OCI-LY7 (cell line): ENCODE measurements around the gene EIPR1. TPM values are rescaled to one million over a fixed set of nuclear protein-coding genes. Genes with fewer than 3 reads are reported as not detected.

Experiments used
- BruUV-seq: library from RNA; stranded (reverse); fragments of 400-500 nt; replicated peaks from 2 replicates; lab custom pipeline; 2021; lab: Mats Ljungman, UMichigan
- CTCF ChIA-PET: fragments of 300-600 bp; sonication (Branson Sonifier 250); formaldehyde crosslinking; loops from one replicate; lab custom pipeline; 2022; ENCODE audit warnings: antibody characterized with exemption; ENCODE audit not compliant: unreplicated experiment; lab: Charles Lee
- POLR2A ChIA-PET: fragments of 300-600 bp; sonication (Branson Sonifier 250); formaldehyde crosslinking; loops from one replicate; lab custom pipeline; 2022; ENCODE audit warnings: antibody characterized with exemption; lab: Charles Lee
- DNase-seq: peaks from one replicate; pipeline ENCODE4 v3.0.0-alpha.2; 2015; ENCODE audit warnings: low spot score
- H2AFZ ChIP-seq: fragments of 200-600 bp; sonication (generic), shearing (Covaris generic); 2 replicates; pipeline ENCODE4 v1.6.1; 2014; ENCODE audit warnings: mild to moderate bottlenecking, antibody characterized with exemption, low read length, moderate library complexity
- H3K27ac ChIP-seq: fragments of 200-600 bp; sonication (generic); 2 replicates; pipeline ENCODE4 v1.5.1; 2014; ENCODE audit warnings: mixed run types, low read depth, mild to moderate bottlenecking, moderate library complexity, low read length, inconsistent platforms; ENCODE audit not compliant: poor library complexity, severe bottlenecking
- H3K36me3 ChIP-seq: fragments of 200-600 bp; sonication (generic); 2 replicates; pipeline ENCODE4 v1.6.1; 2014; ENCODE audit warnings: mild to moderate bottlenecking, antibody characterized with exemption, low read length, moderate library complexity, mixed read lengths; ENCODE audit not compliant: insufficient read depth
- H3K4me1 ChIP-seq: fragments of 200-600 bp; sonication (generic); 2 replicates; pipeline ENCODE4 v1.5.1; 2014; ENCODE audit warnings: mild to moderate bottlenecking, low read length; ENCODE audit not compliant: insufficient read depth, poor library complexity, severe bottlenecking
- H3K4me2 ChIP-seq: fragments of 200-600 bp; sonication (generic); 2 replicates; pipeline ENCODE4 v1.6.1; 2014; ENCODE audit warnings: mild to moderate bottlenecking, low read length
- H3K4me3 ChIP-seq: fragments of 200-600 bp; sonication (generic); 2 replicates; pipeline ENCODE4 v1.5.1; 2014; ENCODE audit warnings: mild to moderate bottlenecking, low read depth, low read length; ENCODE audit not compliant: poor library complexity, severe bottlenecking
- H3K79me2 ChIP-seq: fragments of 200-600 bp; sonication (generic); 2 replicates; pipeline ENCODE4 v1.6.1; 2016; ENCODE audit warnings: low read depth, mild to moderate bottlenecking, low read length, moderate library complexity, mixed read lengths; ENCODE audit not compliant: insufficient read depth
- H3K9me2 ChIP-seq: fragments of 200-600 bp; sonication (generic); 2 replicates; pipeline ENCODE4 v1.6.1; 2016; ENCODE audit warnings: mild to moderate bottlenecking, low read length, mixed read lengths; ENCODE audit not compliant: insufficient read depth
- H3K9me3 ChIP-seq: fragments of 200-600 bp; sonication (generic); 2 replicates; pipeline ENCODE4 v1.6.1; 2014; ENCODE audit warnings: mild to moderate bottlenecking, mixed run types, low read length, mixed read lengths
- H4K20me1 ChIP-seq: fragments of 200-600 bp; sonication (generic); 2 replicates; pipeline ENCODE4 v1.6.1; 2014; ENCODE audit warnings: mild to moderate bottlenecking, antibody characterized with exemption, low read length, moderate library complexity, mixed read lengths; ENCODE audit not compliant: insufficient read depth
- EZH2phosphoT487 ChIP-seq: fragments of 200-600 bp; sonication (generic); IDR thresholded peaks from 2 replicates; pipeline ENCODE4 v1.6.1; 2018; ENCODE audit warnings: low read depth, borderline replicate concordance, mild to moderate bottlenecking, mixed run types, antibody characterized with exemption, low read length, moderate library complexity, mixed read lengths
- intact Hi-C: fragments of 100-400 bp; cut with micrococcal nuclease; formaldehyde crosslinking; loops from one replicate; pipeline ENCODE4 v1.10.0; 2022; ENCODE audit not compliant: unreplicated experiment
- total RNA-seq, 2 experiments: library from RNA; depleted of rRNA in 1 of 2; stranded (reverse); fragments of >200 nt in 1 of 2; shearing (Covaris generic) in 1 of 2; gene quantifications; 2 replicates each; pipeline ENCODE4 v1.2.3, GENCODE V29; 2014 to 2022
- TF ChIP-seq, protein P1 (sequence below): fragments of 200-600 bp; sonication (generic); conservative IDR thresholded peaks from 2 replicates; pipeline ENCODE4 v1.5.1; 2014; ENCODE audit warnings: mild to moderate bottlenecking, antibody characterized with exemption, low read length, moderate library complexity, mixed read lengths

The EIPR1 gene
- total RNA-seq, 2 experiments from 2014 or later: 60.5 to 61.7 TPM

DNA sequence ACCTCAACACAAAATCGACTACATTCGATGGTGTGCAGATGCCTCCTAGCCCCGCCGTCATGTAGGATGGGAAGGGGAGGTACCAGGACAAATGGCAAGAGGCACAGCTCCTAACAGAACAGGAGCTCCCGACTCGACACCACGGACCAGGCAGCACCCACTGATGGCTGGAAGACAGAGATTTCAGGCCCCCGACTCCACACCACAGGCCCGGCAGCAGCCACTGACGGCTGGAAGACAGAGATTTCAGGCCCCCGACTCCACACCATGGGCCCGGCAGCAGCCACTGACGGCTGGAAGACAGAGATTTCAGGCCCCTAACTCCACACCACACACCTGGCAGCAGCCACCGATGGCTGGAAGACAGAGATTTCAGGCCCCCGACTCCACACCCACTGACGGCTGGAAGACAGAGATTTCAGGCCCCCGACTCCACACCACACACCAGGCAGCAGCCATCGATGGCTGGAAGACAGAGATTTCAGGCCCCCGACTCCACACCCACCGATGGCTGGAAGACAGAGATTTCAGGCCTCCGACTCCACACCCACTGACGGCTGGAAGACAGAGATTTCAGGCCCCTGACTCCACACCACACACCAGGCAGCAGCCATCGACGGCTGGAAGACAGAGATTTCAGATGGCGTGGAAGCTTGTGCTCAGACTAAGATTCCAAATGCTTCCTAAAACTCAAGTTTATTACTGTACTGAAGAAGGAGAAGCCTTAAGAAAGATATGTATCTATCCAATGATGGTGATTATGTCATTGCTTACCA is 135.5 kb downstream of the EIPR1 start:
- Histone ChIP-seq H3K9me3 (no peaks in the 10 kb centered on the region), H3K27ac (no peak overlapping the region), H3K9me2 (no peaks in the 10 kb centered on the region), H3K4me1 (peaks cover 12% of the 10 kb centered on the region), H3K4me2 (no peak overlapping the region), H2AFZ (no peak overlapping the region), H4K20me1 (no peaks in the 10 kb centered on the region), H3K4me3 (no peak overlapping the region), H3K36me3 (no peaks in the 10 kb centered on the region), H3K79me2 (no peaks in the 10 kb centered on the region)
- intact Hi-C loops: no loop called here
- POLR2A ChIA-PET: interaction anchor here (1.2 kb wide), 1 partner anchor 24 kb away, joined by 3 read pairs; no protein-coding TSS in a partner anchor
- CTCF ChIA-PET: no interaction called here
- BruUV-seq: no TSS peak
- TF ChIP-seq EZH2phosphoT487: no peak
- TF ChIP-seq, protein P1, sequence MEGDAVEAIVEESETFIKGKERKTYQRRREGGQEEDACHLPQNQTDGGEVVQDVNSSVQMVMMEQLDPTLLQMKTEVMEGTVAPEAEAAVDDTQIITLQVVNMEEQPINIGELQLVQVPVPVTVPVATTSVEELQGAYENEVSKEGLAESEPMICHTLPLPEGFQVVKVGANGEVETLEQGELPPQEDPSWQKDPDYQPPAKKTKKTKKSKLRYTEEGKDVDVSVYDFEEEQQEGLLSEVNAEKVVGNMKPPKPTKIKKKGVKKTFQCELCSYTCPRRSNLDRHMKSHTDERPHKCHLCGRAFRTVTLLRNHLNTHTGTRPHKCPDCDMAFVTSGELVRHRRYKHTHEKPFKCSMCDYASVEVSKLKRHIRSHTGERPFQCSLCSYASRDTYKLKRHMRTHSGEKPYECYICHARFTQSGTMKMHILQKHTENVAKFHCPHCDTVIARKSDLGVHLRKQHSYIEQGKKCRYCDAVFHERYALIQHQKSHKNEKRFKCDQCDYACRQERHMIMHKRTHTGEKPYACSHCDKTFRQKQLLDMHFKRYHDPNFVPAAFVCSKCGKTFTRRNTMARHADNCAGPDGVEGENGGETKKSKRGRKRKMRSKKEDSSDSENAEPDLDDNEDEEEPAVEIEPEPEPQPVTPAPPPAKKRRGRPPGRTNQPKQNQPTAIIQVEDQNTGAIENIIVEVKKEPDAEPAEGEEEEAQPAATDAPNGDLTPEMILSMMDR: no peak
- DNase-seq: no peak

DNA sequence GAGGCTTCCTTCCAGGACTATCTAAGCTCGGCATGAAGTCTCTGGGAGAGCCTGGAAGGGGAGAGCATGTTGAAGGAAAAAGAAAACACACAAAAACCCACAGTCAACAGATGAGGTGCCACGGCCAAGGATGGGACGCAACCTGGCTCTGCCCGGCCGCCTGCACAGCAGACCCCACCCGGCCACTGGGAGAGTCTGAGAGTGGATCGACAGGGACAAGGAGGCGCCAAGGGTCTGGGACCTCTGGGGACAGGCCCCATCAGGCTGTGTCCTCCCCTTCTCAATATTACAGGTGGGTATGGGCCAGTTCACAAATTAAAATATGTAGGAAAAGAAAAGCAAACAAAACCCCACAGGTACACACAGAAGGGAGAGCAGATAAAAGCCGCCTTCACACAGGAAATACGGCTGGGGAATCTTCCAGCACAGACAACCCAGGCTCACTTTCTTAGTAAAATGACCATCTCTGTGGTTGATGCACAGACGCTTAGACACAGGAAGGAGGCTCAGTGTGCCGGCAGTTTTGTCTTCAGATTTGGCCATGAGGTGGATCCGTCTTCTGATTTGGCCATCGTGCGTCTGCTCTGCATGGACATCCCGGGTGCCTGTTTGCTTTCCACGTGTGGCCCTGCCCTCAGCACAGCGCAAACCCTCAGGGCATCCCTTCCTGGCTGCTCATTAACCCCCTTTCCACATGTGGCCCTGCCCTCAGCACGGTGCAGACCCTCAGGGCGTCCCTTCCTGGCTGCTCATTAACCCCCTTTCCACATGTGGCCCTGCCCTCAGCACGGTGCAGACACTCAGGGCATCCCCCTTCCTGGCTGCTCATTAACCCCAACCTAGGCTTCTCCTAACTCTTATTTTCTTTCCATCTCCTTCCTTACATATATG is 138.4 kb downstream of the EIPR1 start:
- Histone ChIP-seq H3K4me1 (peaks cover 12% of the 10 kb centered on the region), H3K36me3 (no peaks in the 10 kb centered on the region), H3K4me3 (no peak overlapping the region), H3K9me2 (no peaks in the 10 kb centered on the region), H3K27ac (peak overlapping the region; percentile 21), H3K4me2 (peak overlapping the region; percentile 33; the same call in 1 of the 2 replicates), H3K9me3 (no peaks in the 10 kb centered on the region), H3K79me2 (no peaks in the 10 kb centered on the region), H4K20me1 (no peaks in the 10 kb centered on the region), H2AFZ (no peak overlapping the region)
- ChIA-PET CTCF (no interaction called here), POLR2A (no interaction called here)
- intact Hi-C loops: no loop called here
- peak; percentile 54 for DNase-seq
- BruUV-seq: no TSS peak
- TF ChIP-seq, protein P1: no peak
- TF ChIP-seq EZH2phosphoT487: no peak
